H9 (cell line): Measurements from ENCODE around the gene NEXN. TPM values are rescaled to one million over a fixed set of nuclear protein-coding genes. Genes with fewer than 3 reads are reported as not detected.

Experiments used
- DNase-seq: peaks from one replicate; pipeline ENCODE4 v3.0.0-alpha.2; 2017
- H2AFZ ChIP-seq: one replicate; pipeline ENCODE4 v1.6.1; 2013; ENCODE audit warnings: mild to moderate bottlenecking, low read length, control low read depth, moderate library complexity
- H2AK5ac ChIP-seq: 2 replicates; pipeline ENCODE4 v1.6.1; 2013; ENCODE audit warnings: low read length, control low read depth, mixed read lengths; ENCODE audit not compliant: insufficient read length
- H2BK120ac ChIP-seq: one replicate; pipeline ENCODE4 v1.6.1; 2013; ENCODE audit warnings: low read depth, mild to moderate bottlenecking, low read length, control low read depth, inconsistent platforms; ENCODE audit not compliant: poor library complexity, severe bottlenecking
- H2BK12ac ChIP-seq: 2 replicates; pipeline ENCODE4 v1.6.1; 2013; ENCODE audit warnings: low read length, control low read depth, mixed read lengths, low read depth; ENCODE audit not compliant: insufficient read length
- H2BK15ac ChIP-seq: 2 replicates; pipeline ENCODE4 v1.6.1; 2013; ENCODE audit warnings: low read depth, low read length, control low read depth
- H2BK20ac ChIP-seq: one replicate; pipeline ENCODE4 v1.6.1; 2013; ENCODE audit warnings: low read depth, mild to moderate bottlenecking, low read length, control low read depth, inconsistent platforms; ENCODE audit not compliant: poor library complexity, severe bottlenecking
- H2BK5ac ChIP-seq: 2 replicates; pipeline ENCODE4 v1.6.1; 2013; ENCODE audit warnings: low read length, control low read depth, mixed read lengths; ENCODE audit not compliant: insufficient read length
- H3K14ac ChIP-seq: 2 replicates; pipeline ENCODE4 v1.6.1; 2013; ENCODE audit warnings: low read length, control low read depth; ENCODE audit not compliant: insufficient read depth
- H3K18ac ChIP-seq: 2 replicates; pipeline ENCODE4 v1.6.1; 2013; ENCODE audit warnings: low read depth, mild to moderate bottlenecking, mixed read lengths, low read length, control low read depth; ENCODE audit not compliant: insufficient read length
- H3K23ac ChIP-seq: 2 replicates; pipeline ENCODE4 v1.6.1; 2013; ENCODE audit warnings: low read length, control low read depth, mixed read lengths, low read depth; ENCODE audit not compliant: insufficient read length
- H3K23me2 ChIP-seq: 2 replicates; pipeline ENCODE4 v1.6.1; 2013; ENCODE audit warnings: low read depth, mild to moderate bottlenecking, mixed read lengths, low read length, control low read depth; ENCODE audit not compliant: insufficient read length, poor library complexity, severe bottlenecking
- H3K27ac ChIP-seq: 2 replicates; pipeline ENCODE4 v1.5.1; 2013; ENCODE audit warnings: low read length, control low read depth, mixed read lengths, low read depth; ENCODE audit not compliant: insufficient read length
- H3K27me3 ChIP-seq: 2 replicates; pipeline ENCODE4 v1.6.1; 2013; ENCODE audit warnings: low read length, control low read depth, inconsistent platforms; ENCODE audit not compliant: insufficient read depth
- H3K4ac ChIP-seq: 2 replicates; pipeline ENCODE4 v1.6.1; 2013; ENCODE audit warnings: low read depth, mild to moderate bottlenecking, control low read depth, inconsistent platforms, low read length, moderate library complexity
- H3K4me1 ChIP-seq: 2 replicates; pipeline ENCODE4 v1.6.1; 2013; ENCODE audit warnings: low read length, control low read depth, inconsistent platforms; ENCODE audit not compliant: insufficient read depth
- H3K4me2 ChIP-seq: 2 replicates; pipeline ENCODE4 v1.6.1; 2013; ENCODE audit warnings: low read length, control low read depth, mixed read lengths; ENCODE audit not compliant: insufficient read length, insufficient read depth
- H3K56ac ChIP-seq: 2 replicates; pipeline ENCODE4 v1.6.1; 2013; ENCODE audit warnings: low read depth, mild to moderate bottlenecking, mixed read lengths, low read length, control low read depth; ENCODE audit not compliant: insufficient read length
- H3K79me1 ChIP-seq: 2 replicates; pipeline ENCODE4 v1.6.1; 2013; ENCODE audit warnings: low read depth, mild to moderate bottlenecking, moderate library complexity, low read length, control low read depth, inconsistent platforms; ENCODE audit not compliant: insufficient read depth, poor library complexity, severe bottlenecking
- H3K79me2 ChIP-seq: 2 replicates; pipeline ENCODE4 v1.6.1; 2013; ENCODE audit warnings: low read length, control low read depth, inconsistent platforms; ENCODE audit not compliant: insufficient read depth
- H3K9ac ChIP-seq: 2 replicates; pipeline ENCODE4 v1.6.1; 2013; ENCODE audit warnings: low read length, control low read depth, mixed read lengths; ENCODE audit not compliant: insufficient read length; ENCODE audit errors: extremely low read depth
- H3K9me3 ChIP-seq: one replicate; pipeline ENCODE4 v1.6.1; 2013; ENCODE audit warnings: low read depth, low read length, inconsistent platforms; ENCODE audit not compliant: control insufficient read depth
- H3T11ph ChIP-seq: one replicate; pipeline ENCODE4 v1.6.1; 2013; ENCODE audit warnings: mild to moderate bottlenecking, low read length, control low read depth, inconsistent platforms
- H4K20me1 ChIP-seq: one replicate; pipeline ENCODE4 v1.6.1; 2013; ENCODE audit not compliant: control insufficient read depth, insufficient read length, insufficient read depth
- H4K5ac ChIP-seq: 2 replicates; pipeline ENCODE4 v1.6.1; 2013; ENCODE audit warnings: low read depth, mild to moderate bottlenecking, mixed read lengths, low read length, control low read depth; ENCODE audit not compliant: insufficient read length
- H4K8ac ChIP-seq: replicated peaks from 2 replicates; pipeline ENCODE4 v1.6.1; 2013; ENCODE audit warnings: low read length, control low read depth, mixed read lengths, low read depth; ENCODE audit not compliant: insufficient read length
- H4K91ac ChIP-seq: 2 replicates; pipeline ENCODE4 v1.6.1; 2013; ENCODE audit warnings: low read depth, mild to moderate bottlenecking, moderate library complexity, mixed read lengths, low read length, control low read depth; ENCODE audit not compliant: insufficient read length
- H3K27ac Mint-ChIP-seq, 3 experiments: 2 replicates in 2 of 3; 3 replicates in 1 of 3; pipeline ENCODE4 v1.8.0; 2020 to 2021; ENCODE audit warnings: mixed read lengths in 3 of 3, mild to moderate bottlenecking in 1 of 3, moderate library complexity in 1 of 3
- H3K27me3 Mint-ChIP-seq: 2 replicates; pipeline ENCODE4 v1.8.0; 2021; ENCODE audit warnings: low read depth, mild to moderate bottlenecking, moderate library complexity, mixed read lengths
- H3K36me3 Mint-ChIP-seq, 3 experiments: 2 replicates in 2 of 3; 3 replicates in 1 of 3; pipeline ENCODE4 v1.8.0; 2020 to 2021; ENCODE audit warnings: low read depth in 3 of 3, mixed read lengths in 3 of 3; ENCODE audit not compliant: insufficient read depth in 1 of 3
- H3K4me1 Mint-ChIP-seq, 2 experiments: 2 replicates each; pipeline ENCODE4 v1.8.0; 2020; ENCODE audit warnings: mixed read lengths in 2 of 2
- H3K4me3 Mint-ChIP-seq, 2 experiments: 2 replicates in 1 of 2; 3 replicates in 1 of 2; pipeline ENCODE4 v1.8.0; 2020 to 2021; ENCODE audit warnings: mild to moderate bottlenecking in 2 of 2, mixed read lengths in 2 of 2, moderate library complexity in 1 of 2
- H3K9me3 Mint-ChIP-seq, 2 experiments: 2 replicates in 1 of 2; 3 replicates in 1 of 2; pipeline ENCODE4 v1.8.0; 2020; ENCODE audit warnings: mild to moderate bottlenecking in 2 of 2, mixed read lengths in 2 of 2, moderate library complexity in 1 of 2
- WGBS: extraction: QIAGEN DNeasy Blood & Tissue Kit; methylation state at CpG from one replicate; pipeline ENCODE4 v1.1.7; 2013; ENCODE audit warnings: missing lambda C conversion rate, low lambda C conversion rate, mixed read lengths; ENCODE audit not compliant: insufficient read length; ENCODE audit errors: extremely low coverage; 5-methylcytosine and 5-hydroxymethylcytosine counted together
- total RNA-seq: library from RNA; stranded (reverse); gene quantifications from 2 replicates; pipeline ENCODE4 v1.2.1, GENCODE V29; 2021
- TF ChIP-seq, protein P1 (sequence below): fragments of 200-600 bp; sonication (generic); conservative IDR thresholded peaks from 3 replicates; pipeline ENCODE4 v1.8.0; 2021; ENCODE audit warnings: antibody characterized with exemption, mild to moderate bottlenecking

Gene NEXN
- total RNA-seq, 1 experiment from 2014 or later, result 3.2 TPM

- Histone ChIP-seq H3K79me1 (peaks cover 3% of the 10 kb centered on the region), H2BK12ac (no peak overlapping the region), H3K27ac (no peak overlapping the region), H3K56ac (no peak overlapping the region), H3K23ac (no peak overlapping the region), H3K9ac (no peak overlapping the region), H3K9me3 (no peaks in the 10 kb centered on the region), H3K23me2 (no peaks in the 10 kb centered on the region), H3K79me2 (peaks cover 15% of the 10 kb centered on the region), H3K14ac (no peak overlapping the region), H4K8ac (no peak overlapping the region), H4K5ac (no peak overlapping the region), H4K20me1 (no peaks in the 10 kb centered on the region), H3K4me1 (no peaks in the 10 kb centered on the region), H2BK20ac (no peak overlapping the region), H2BK5ac (no peak overlapping the region), H2AK5ac (no peak overlapping the region), H2BK15ac (no peak overlapping the region), H2AFZ (no peak overlapping the region), H3T11ph (no peak overlapping the region), H3K4ac (no peak overlapping the region), H2BK120ac (no peak overlapping the region), H4K91ac (no peak overlapping the region), H3K27me3 (no peaks in the 10 kb centered on the region), H3K4me2 (no peak overlapping the region), H3K18ac (no peak overlapping the region)
- peaks cover 2% of the 10 kb centered on the region in 2 experiments; a peak in 3 of 4 replicates for H3K4me1 Mint-ChIP-seq
- no peaks in the 10 kb centered on the region for H3K9me3 Mint-ChIP-seq
- H3K4me3 Mint-ChIP-seq, result no peak overlapping the region
- no peak for DNase-seq
- H3K27me3 Mint-ChIP-seq, result no peaks in the 10 kb centered on the region
- WGBS, result no CpG with 5 or more reads among the region's 3 CpGs
- TF ChIP-seq, protein P1, sequence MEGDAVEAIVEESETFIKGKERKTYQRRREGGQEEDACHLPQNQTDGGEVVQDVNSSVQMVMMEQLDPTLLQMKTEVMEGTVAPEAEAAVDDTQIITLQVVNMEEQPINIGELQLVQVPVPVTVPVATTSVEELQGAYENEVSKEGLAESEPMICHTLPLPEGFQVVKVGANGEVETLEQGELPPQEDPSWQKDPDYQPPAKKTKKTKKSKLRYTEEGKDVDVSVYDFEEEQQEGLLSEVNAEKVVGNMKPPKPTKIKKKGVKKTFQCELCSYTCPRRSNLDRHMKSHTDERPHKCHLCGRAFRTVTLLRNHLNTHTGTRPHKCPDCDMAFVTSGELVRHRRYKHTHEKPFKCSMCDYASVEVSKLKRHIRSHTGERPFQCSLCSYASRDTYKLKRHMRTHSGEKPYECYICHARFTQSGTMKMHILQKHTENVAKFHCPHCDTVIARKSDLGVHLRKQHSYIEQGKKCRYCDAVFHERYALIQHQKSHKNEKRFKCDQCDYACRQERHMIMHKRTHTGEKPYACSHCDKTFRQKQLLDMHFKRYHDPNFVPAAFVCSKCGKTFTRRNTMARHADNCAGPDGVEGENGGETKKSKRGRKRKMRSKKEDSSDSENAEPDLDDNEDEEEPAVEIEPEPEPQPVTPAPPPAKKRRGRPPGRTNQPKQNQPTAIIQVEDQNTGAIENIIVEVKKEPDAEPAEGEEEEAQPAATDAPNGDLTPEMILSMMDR, result no peak
- H3K27ac Mint-ChIP-seq, result peak overlapping the region in 2 of 3 experiments; percentile 6 to 27; a peak in 3 of 7 replicates
- H3K36me3 Mint-ChIP-seq, result peaks cover 59 to 90% (median 84%) of the 10 kb centered on the region in 3 experiments
Observed at GRCh38 chr1:77966291-77966690, 77.9 kb downstream of the NEXN start.
